Tibial nerve (tissue), 4 donors: ENCODE data around the gene HLA-DPB1.

ENCODE experiments used
- CTCF ChIP-seq, 5 experiments: fragments of 200-600 bp in 3 of 5; fragments of 450-650 bp in 2 of 5; sonication (generic) in 3 of 5; IDR thresholded peaks; one replicate each; pipeline ENCODE4 v1.5.1; 2016 to 2019; ENCODE audit warnings: antibody characterized with exemption in 5 of 5, mild to moderate bottlenecking in 3 of 5, moderate library complexity in 2 of 5
- EP300 ChIP-seq, 2 donors: sonication (generic); formaldehyde crosslinking; IDR thresholded peaks; one replicate each; pipeline ENCODE4 v1.6.1; 2017; ENCODE audit warnings: antibody characterized with exemption in 2 of 2, mild to moderate bottlenecking in 1 of 2
- POLR2A ChIP-seq, 2 donors: fragments of 450-650 bp; IDR thresholded peaks; one replicate each; pipeline ENCODE4 v1.6.1; 2017; ENCODE audit warnings: antibody characterized with exemption in 2 of 2, mild to moderate bottlenecking in 2 of 2, moderate library complexity in 2 of 2

- TF ChIP-seq CTCF (IDR thresholded peaks at IDR 0.05) (no peak), POLR2A (IDR thresholded peaks at IDR 0.05) (no peak), EP300 (IDR thresholded peaks at IDR 0.05) (no peak)
Observed at GRCh38 chr6:33116417-33116816, 40.6 kb downstream of the HLA-DPB1 start.
